ENCODE data around the gene SLC16A2.

The SLC16A2 gene

GRCh38 chrX:74535086-74535407 is 113.8 kb downstream of the SLC16A2 start:
- in situ Hi-C loops (cut with MboI; ENCODE audit: low sequenced_read_pairs), result loop anchor here (25.0 kb wide), 1 partner anchor 673 kb away; the partner anchor contains the start of gene XIST

GRCh38 chrX:74535408-74536151 is 114.3 kb downstream of the SLC16A2 start:
- in situ Hi-C loops (cut with MboI; ENCODE audit: low sequenced_read_pairs), result loop anchor here (25.0 kb wide), 1 partner anchor 673 kb away; the partner anchor contains the start of gene XIST

GRCh38 chrX:74536152-74536831 is 115.0 kb downstream of the SLC16A2 start:
- in situ Hi-C loops (cut with MboI; ENCODE audit: low sequenced_read_pairs), result loop anchor here (25.0 kb wide), 1 partner anchor 674 kb away; the partner anchor contains the start of gene XIST

- in situ Hi-C loops (cut with MboI; ENCODE audit: low sequenced_read_pairs), result loop anchor here (25.0 kb wide), 1 partner anchor 675 kb away; the partner anchor contains the start of gene XIST
Observed at GRCh38 chrX:74536832-74537371, 115.6 kb downstream of the SLC16A2 start.

- in situ Hi-C loops (cut with MboI; ENCODE audit: low sequenced_read_pairs), result loop anchor here (25.0 kb wide), 1 partner anchor 678 kb away; the partner anchor contains the start of gene XIST
Observed at GRCh38 chrX:74540635-74541249, 119.4 kb downstream of the SLC16A2 start.

- in situ Hi-C loops (cut with MboI; ENCODE audit: low sequenced_read_pairs), result loop anchor here (25.0 kb wide), 1 partner anchor 684 kb away; the partner anchor contains the start of gene XIST
Observed at GRCh38 chrX:74545880-74546523, 124.7 kb downstream of the SLC16A2 start.

- in situ Hi-C loops (cut with MboI; ENCODE audit: low sequenced_read_pairs), result loop anchor here (25.0 kb wide), 1 partner anchor 685 kb away; the partner anchor contains the start of gene XIST
Observed at GRCh38 chrX:74546984-74547383, 125.7 kb downstream of the SLC16A2 start.

GRCh38 chrX:74550295-74550802 is 129.1 kb downstream of the SLC16A2 start:
- in situ Hi-C loops (cut with MboI; ENCODE audit: low sequenced_read_pairs), result no loop called here

- in situ Hi-C loops (cut with MboI; ENCODE audit: low sequenced_read_pairs), result no loop called here
Observed at GRCh38 chrX:74551934-74552333, 130.6 kb downstream of the SLC16A2 start.

- in situ Hi-C loops (cut with MboI; ENCODE audit: low sequenced_read_pairs), result no loop called here
Observed at GRCh38 chrX:74557378-74557777, 136.1 kb downstream of the SLC16A2 start.

GRCh38 chrX:74578137-74578536 is 156.8 kb downstream of the SLC16A2 start:
- in situ Hi-C loops (cut with MboI; ENCODE audit: low sequenced_read_pairs), result no loop called here

GRCh38 chrX:74579597-74580198 is 158.4 kb downstream of the SLC16A2 start:
- in situ Hi-C loops (cut with MboI; ENCODE audit: low sequenced_read_pairs), result no loop called here

All from HL-60/S4 (cell line).